Effector memory CD4-positive, alpha-beta T cell (primary cell): Measurements from ENCODE around the gene SGPP1.

Experiments used
- DNase-seq, 3 donors: peaks; one replicate each; pipeline ENCODE4 v3.0.0-alpha.2; 2020
- H3K27ac ChIP-seq: 2 replicates; pipeline ENCODE4 v1.7.0; 2013; ENCODE audit warnings: mild to moderate bottlenecking, low read length, moderate library complexity; ENCODE audit not compliant: insufficient read depth, poor library complexity, severe bottlenecking
- H3K27me3 ChIP-seq: replicated peaks from 2 replicates; pipeline ENCODE4 v1.7.0; 2013; ENCODE audit warnings: mild to moderate bottlenecking, low read length; ENCODE audit not compliant: insufficient read depth, control insufficient read depth, poor library complexity, severe bottlenecking
- H3K36me3 ChIP-seq: 2 replicates; pipeline ENCODE4 v1.7.0; 2013; ENCODE audit warnings: mild to moderate bottlenecking, low read length, moderate library complexity; ENCODE audit not compliant: control insufficient read depth, insufficient read depth
- H3K4me1 ChIP-seq: 2 replicates; pipeline ENCODE4 v1.7.0; 2013; ENCODE audit warnings: low read length, mild to moderate bottlenecking; ENCODE audit not compliant: control insufficient read depth, insufficient read depth, poor library complexity, severe bottlenecking
- H3K4me3 ChIP-seq: 2 replicates; pipeline ENCODE4 v1.7.0; 2013; ENCODE audit warnings: low read length, low read depth, mild to moderate bottlenecking; ENCODE audit not compliant: insufficient read depth, poor library complexity, severe bottlenecking
- H3K9me3 ChIP-seq: 2 replicates; pipeline ENCODE4 v1.7.0; 2013; ENCODE audit warnings: mild to moderate bottlenecking, low read length, moderate library complexity; ENCODE audit not compliant: control insufficient read depth

Gene SGPP1

GRCh38 chr14:63677891-63678379, 49.9 kb downstream of the SGPP1 start:
- H3K36me3 ChIP-seq = no peaks in the 10 kb centered on the region
- no peak for DNase-seq
- H3K27ac ChIP-seq = no peak overlapping the region
- H3K4me1 ChIP-seq = no peaks in the 10 kb centered on the region
- H3K27me3 ChIP-seq = no peaks in the 10 kb centered on the region
- H3K9me3 ChIP-seq = no peaks in the 10 kb centered on the region
- H3K4me3 ChIP-seq = no peak overlapping the region

GRCh38 chr14:63676615-63677014, 51.2 kb downstream of the SGPP1 start:
- Histone ChIP-seq H3K36me3 (no peaks in the 10 kb centered on the region), H3K9me3 (no peaks in the 10 kb centered on the region), H3K4me3 (no peak overlapping the region), H3K27ac (no peak overlapping the region), H3K27me3 (no peaks in the 10 kb centered on the region), H3K4me1 (no peaks in the 10 kb centered on the region)
- no peak for DNase-seq

GRCh38 chr14:63673886-63674497, 53.9 kb downstream of the SGPP1 start:
- no peak for DNase-seq
- H3K9me3 ChIP-seq = no peaks in the 10 kb centered on the region
- H3K27me3 ChIP-seq = no peaks in the 10 kb centered on the region
- H3K36me3 ChIP-seq = no peaks in the 10 kb centered on the region
- no peaks in the 10 kb centered on the region for H3K4me1 ChIP-seq
- H3K4me3 ChIP-seq = no peak overlapping the region
- no peak overlapping the region for H3K27ac ChIP-seq

- H3K27ac ChIP-seq = no peak overlapping the region
- H3K9me3 ChIP-seq = no peaks in the 10 kb centered on the region
- no peak overlapping the region for H3K4me3 ChIP-seq
- DNase-seq = no peak
- H3K27me3 ChIP-seq = no peaks in the 10 kb centered on the region
- H3K4me1 ChIP-seq = no peaks in the 10 kb centered on the region
- H3K36me3 ChIP-seq = no peaks in the 10 kb centered on the region
Observed at GRCh38 chr14:63673255-63673654, 54.6 kb downstream of the SGPP1 start.

- DNase-seq = no peak
- Histone ChIP-seq H3K36me3 (no peaks in the 10 kb centered on the region), H3K27me3 (no peaks in the 10 kb centered on the region), H3K27ac (no peak overlapping the region), H3K4me3 (no peak overlapping the region), H3K4me1 (no peaks in the 10 kb centered on the region), H3K9me3 (no peaks in the 10 kb centered on the region)
Observed at GRCh38 chr14:63672417-63673180, 55.3 kb downstream of the SGPP1 start.

- Histone ChIP-seq H3K27ac (no peak overlapping the region), H3K9me3 (no peaks in the 10 kb centered on the region), H3K27me3 (no peaks in the 10 kb centered on the region), H3K36me3 (no peaks in the 10 kb centered on the region), H3K4me1 (no peaks in the 10 kb centered on the region), H3K4me3 (no peak overlapping the region)
- DNase-seq = no peak
Observed at GRCh38 chr14:63671987-63672386, 55.9 kb downstream of the SGPP1 start.

GRCh38 chr14:63670692-63671091, 57.2 kb downstream of the SGPP1 start:
- Histone ChIP-seq H3K4me1 (no peaks in the 10 kb centered on the region), H3K4me3 (no peak overlapping the region), H3K36me3 (no peaks in the 10 kb centered on the region), H3K27ac (no peak overlapping the region), H3K9me3 (no peaks in the 10 kb centered on the region), H3K27me3 (no peaks in the 10 kb centered on the region)
- no peak for DNase-seq

- no peaks in the 10 kb centered on the region for H3K27me3 ChIP-seq
- no peaks in the 10 kb centered on the region for H3K4me1 ChIP-seq
- no peak overlapping the region for H3K4me3 ChIP-seq
- H3K36me3 ChIP-seq = no peaks in the 10 kb centered on the region
- H3K9me3 ChIP-seq = no peaks in the 10 kb centered on the region
- no peak for DNase-seq
- no peak overlapping the region for H3K27ac ChIP-seq
Observed at GRCh38 chr14:63666335-63666734, 61.5 kb downstream of the SGPP1 start.

GRCh38 chr14:63663428-63664341, 64.2 kb downstream of the SGPP1 start:
- no peak for DNase-seq
- H3K4me1 ChIP-seq = no peaks in the 10 kb centered on the region
- no peak overlapping the region for H3K4me3 ChIP-seq
- H3K27me3 ChIP-seq = no peaks in the 10 kb centered on the region
- H3K36me3 ChIP-seq = no peaks in the 10 kb centered on the region
- H3K27ac ChIP-seq = no peak overlapping the region
- no peaks in the 10 kb centered on the region for H3K9me3 ChIP-seq
